PC-9 (cell line): ENCODE data around the gene CETN2. TPM values are rescaled to one million over a fixed set of nuclear protein-coding genes. Genes with fewer than 3 reads are reported as not detected.

Experiments
- total RNA-seq: library from RNA; stranded (reverse); gene quantifications from 2 replicates; pipeline ENCODE4 v1.2.3, GENCODE V29; 2021

The CETN2 gene
- total RNA-seq, 1 experiment from 2014 or later: 78.6 TPM

Other genes starting within 250 kb of the CETN2 start
- gene GABRQ, start 192.9 kb downstream of the CETN2 start, total RNA-seq: not detected in 2 replicates
- gene MAGEA3, start 132.0 kb downstream of the CETN2 start, total RNA-seq: 133 and 135 TPM in 2 replicates
- not detected in 2 replicates for gene CSAG2, start 121.5 kb downstream of the CETN2 start, total RNA-seq
- 30.1 and 35.3 TPM in 2 replicates for gene MAGEA2B, start 116.1 kb downstream of the CETN2 start, total RNA-seq
- gene CSAG1, start 97.0 kb downstream of the CETN2 start, total RNA-seq: 33.2 and 36.5 TPM in 2 replicates
- 17.2 and 24.2 TPM in 2 replicates for gene MAGEA12, start 97.0 kb downstream of the CETN2 start, total RNA-seq
- gene MAGEA2, start 76.9 kb downstream of the CETN2 start, total RNA-seq: 16.2 and 18.7 TPM in 2 replicates
- gene CSAG3, start 71.5 kb downstream of the CETN2 start, total RNA-seq: 41.6 and 52.9 TPM in 2 replicates
- gene MAGEA6, start 61.1 kb downstream of the CETN2 start, total RNA-seq: 116 and 122 TPM in 2 replicates
- gene NSDHL, start 306 bp upstream of the CETN2 start, total RNA-seq: 40.9 and 55.1 TPM in 2 replicates
- 40.6 and 42.8 TPM in 2 replicates for gene ZNF185, start 67.3 kb upstream of the CETN2 start, total RNA-seq
- not detected in 2 replicates for gene PNMA5, start 163.4 kb upstream of the CETN2 start, total RNA-seq
- gene PNMA3, start 225.7 kb upstream of the CETN2 start, total RNA-seq: not detected in 2 replicates
- not detected in 2 replicates for gene PNMA6A, start 241.7 kb upstream of the CETN2 start, total RNA-seq